GM08714 (cell line): ENCODE results near the gene ABHD15.
"Not testable (repeated sequence)": the region's sequence is repeated elsewhere in the genome, so short reads cannot be mapped to it uniquely, and the experiment has no call there.

Experiments
- H3K4me3 ChIP-seq: fragments of 200-500 bp; sonication (Bioruptor generic); 2 replicates; pipeline ENCODE4 v1.5.1; 2014; ENCODE audit warnings: mild to moderate bottlenecking, low read length, inconsistent platforms
- ZNF274 ChIP-seq: IDR thresholded peaks from 2 replicates; pipeline ENCODE4 v1.6.1; 2012; ENCODE audit warnings: mild to moderate bottlenecking, low read depth, low read length

ABHD15 gene

GRCh38 chr17:29559640-29560039 is 7.2 kb downstream of the ABHD15 start:
- H3K4me3 ChIP-seq = no peak overlapping the region
- TF ChIP-seq ZNF274 = no peak

GRCh38 chr17:29558139-29558538 is 8.7 kb downstream of the ABHD15 start:
- H3K4me3 ChIP-seq = not testable (repeated sequence)

GRCh38 chr17:29557739-29558116 is 9.1 kb downstream of the ABHD15 start:
- TF ChIP-seq ZNF274 = no peak
- no peak overlapping the region for H3K4me3 ChIP-seq

GRCh38 chr17:29557085-29557738 is 9.6 kb downstream of the ABHD15 start:
- no peak for TF ChIP-seq ZNF274
- H3K4me3 ChIP-seq = no peak overlapping the region

- no peak for TF ChIP-seq ZNF274
- H3K4me3 ChIP-seq = no peak overlapping the region
Measured at GRCh38 chr17:29555840-29556239, 11.0 kb downstream of the ABHD15 start.

GRCh38 chr17:29549177-29549923 is 17.5 kb downstream of the ABHD15 start:
- TF ChIP-seq ZNF274 = no peak
- no peak overlapping the region for H3K4me3 ChIP-seq

GRCh38 chr17:29546830-29547229 is 20.0 kb downstream of the ABHD15 start:
- no peak for TF ChIP-seq ZNF274

GRCh38 chr17:29546085-29546484 is 20.8 kb downstream of the ABHD15 start:
- TF ChIP-seq ZNF274 = no peak
- H3K4me3 ChIP-seq = no peak overlapping the region

More at GRCh38 chr17:29546830-29547229, 20.0 kb downstream of the ABHD15 start:
- no peak overlapping the region for H3K4me3 ChIP-seq

GRCh38 chr17:29544066-29544465 is 22.8 kb downstream of the ABHD15 start:
- no peak overlapping the region for H3K4me3 ChIP-seq
- no peak for TF ChIP-seq ZNF274

- no peak overlapping the region for H3K4me3 ChIP-seq
Measured at GRCh38 chr17:29533976-29534375, 32.9 kb downstream of the ABHD15 start.

GRCh38 chr17:29526322-29526721 is 40.5 kb downstream of the ABHD15 start:
- no peak for TF ChIP-seq ZNF274
- H3K4me3 ChIP-seq = no peak overlapping the region

More at GRCh38 chr17:29533976-29534375, 32.9 kb downstream of the ABHD15 start:
- no peak for TF ChIP-seq ZNF274

- no peak overlapping the region for H3K4me3 ChIP-seq
- TF ChIP-seq ZNF274 = no peak
Measured at GRCh38 chr17:29524692-29525091, 42.1 kb downstream of the ABHD15 start.

GRCh38 chr17:29518359-29518758 is 48.5 kb downstream of the ABHD15 start:
- no peak for TF ChIP-seq ZNF274

GRCh38 chr17:29514792-29515191 is 52.0 kb downstream of the ABHD15 start:
- TF ChIP-seq ZNF274 = no peak
- no peak overlapping the region for H3K4me3 ChIP-seq

More at GRCh38 chr17:29518359-29518758, 48.5 kb downstream of the ABHD15 start:
- no peak overlapping the region for H3K4me3 ChIP-seq

GRCh38 chr17:29510953-29511352 is 55.9 kb downstream of the ABHD15 start:
- H3K4me3 ChIP-seq = no peak overlapping the region
- TF ChIP-seq ZNF274 = no peak
